H1 (cell line): Measurements from ENCODE around the gene GRK7.

ENCODE experiments used
- CHD1 ChIP-seq: IDR thresholded peaks from 2 replicates; pipeline ENCODE4 v1.6.1; 2012; ENCODE audit warnings: low read depth, low read length, improper control_type of control experiment
- EGR1 ChIP-seq: IDR thresholded peaks from 2 replicates; pipeline ENCODE4 v1.6.1; 2011; ENCODE audit warnings: low read depth, low read length, borderline replicate concordance
- EP300 ChIP-seq, 2 experiments: IDR thresholded peaks; 1 replicate in 1 of 2; 2 replicates in 1 of 2; pipeline ENCODE4 v1.6.1; 2011 to 2012; ENCODE audit warnings: low read depth in 2 of 2, low read length in 2 of 2, mild to moderate bottlenecking in 2 of 2, borderline replicate concordance in 1 of 2, inconsistent platforms in 1 of 2, moderate library complexity in 1 of 2
- EZH2 ChIP-seq: fragments of 200-600 bp; sonication (generic); IDR thresholded peaks from 2 replicates; pipeline ENCODE4 v1.7.1; 2012; ENCODE audit warnings: low read depth, mild to moderate bottlenecking, moderate library complexity, low read length, inconsistent platforms; ENCODE audit not compliant: severe bottlenecking
- GTF2F1 ChIP-seq: IDR thresholded peaks from 2 replicates; pipeline ENCODE4 v1.6.1; 2012; ENCODE audit warnings: low read depth, low read length, improper control_type of control experiment, borderline replicate concordance
- PHF8 ChIP-seq: fragments of 200-600 bp; sonication (generic); conservative IDR thresholded peaks from 2 replicates; pipeline ENCODE4 v1.7.1; 2012; ENCODE audit warnings: low read depth, mild to moderate bottlenecking, inconsistent platforms, low read length, moderate library complexity
- RAD21 ChIP-seq, 2 experiments: IDR thresholded peaks in 1 of 2; conservative IDR thresholded peaks in 1 of 2; 2 replicates each; pipeline ENCODE4 v1.6.1; 2011; ENCODE audit warnings: low read depth in 2 of 2, low read length in 2 of 2, improper control_type of control experiment in 1 of 2, inconsistent platforms in 1 of 2, mild to moderate bottlenecking in 1 of 2, moderate library complexity in 1 of 2
- RBBP5 ChIP-seq: IDR thresholded peaks from 2 replicates; pipeline ENCODE4 v1.7.1; 2012; ENCODE audit warnings: low read depth, mild to moderate bottlenecking, inconsistent platforms, low read length, moderate library complexity, borderline replicate concordance
- SIX5 ChIP-seq: IDR thresholded peaks from 2 replicates; pipeline ENCODE4 v1.6.1; 2011; ENCODE audit warnings: mild to moderate bottlenecking, low read depth, low read length
- USF2 ChIP-seq: IDR thresholded peaks from 2 replicates; pipeline ENCODE4 v1.6.1; 2011; ENCODE audit warnings: low read length, improper control_type of control experiment
- TF ChIP-seq, protein P1 (sequence below), 3 experiments: IDR thresholded peaks; 1 replicate in 2 of 3; 2 replicates in 1 of 3; pipeline versions ENCODE4 v1.5.1 to v1.6.1; 2011; ENCODE audit warnings: low read length in 3 of 3, mild to moderate bottlenecking in 3 of 3, inconsistent platforms in 2 of 3, low read depth in 1 of 3, moderate library complexity in 1 of 3; ENCODE audit not compliant: insufficient read depth in 1 of 3; ENCODE audit errors: control extremely low read depth in 1 of 3

- TF ChIP-seq RBBP5 = no peak
- TF ChIP-seq CHD1 = no peak
- TF ChIP-seq, protein P1, sequence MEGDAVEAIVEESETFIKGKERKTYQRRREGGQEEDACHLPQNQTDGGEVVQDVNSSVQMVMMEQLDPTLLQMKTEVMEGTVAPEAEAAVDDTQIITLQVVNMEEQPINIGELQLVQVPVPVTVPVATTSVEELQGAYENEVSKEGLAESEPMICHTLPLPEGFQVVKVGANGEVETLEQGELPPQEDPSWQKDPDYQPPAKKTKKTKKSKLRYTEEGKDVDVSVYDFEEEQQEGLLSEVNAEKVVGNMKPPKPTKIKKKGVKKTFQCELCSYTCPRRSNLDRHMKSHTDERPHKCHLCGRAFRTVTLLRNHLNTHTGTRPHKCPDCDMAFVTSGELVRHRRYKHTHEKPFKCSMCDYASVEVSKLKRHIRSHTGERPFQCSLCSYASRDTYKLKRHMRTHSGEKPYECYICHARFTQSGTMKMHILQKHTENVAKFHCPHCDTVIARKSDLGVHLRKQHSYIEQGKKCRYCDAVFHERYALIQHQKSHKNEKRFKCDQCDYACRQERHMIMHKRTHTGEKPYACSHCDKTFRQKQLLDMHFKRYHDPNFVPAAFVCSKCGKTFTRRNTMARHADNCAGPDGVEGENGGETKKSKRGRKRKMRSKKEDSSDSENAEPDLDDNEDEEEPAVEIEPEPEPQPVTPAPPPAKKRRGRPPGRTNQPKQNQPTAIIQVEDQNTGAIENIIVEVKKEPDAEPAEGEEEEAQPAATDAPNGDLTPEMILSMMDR (IDR thresholded peaks at IDR 0.05; ENCODE audit: control extremely low read depth in 1 of 3, insufficient read depth in 1 of 3, low read depth in 1 of 3, low read length in 3 of 3) = no peak
- TF ChIP-seq EGR1 = no peak
- no peak for TF ChIP-seq EZH2
- no peak for TF ChIP-seq SIX5
- no peak for TF ChIP-seq RAD21 (IDR thresholded peaks at IDR 0.05 in 1 of 2, conservative IDR thresholded peaks at IDR 0.05 in 1 of 2; ENCODE audit: low read depth in 2 of 2, low read length in 2 of 2)
- TF ChIP-seq EP300 (IDR thresholded peaks at IDR 0.05; ENCODE audit: borderline replicate concordance in 1 of 2, low read depth in 2 of 2, low read length in 2 of 2) = no peak
- no peak for TF ChIP-seq PHF8
- no peak for TF ChIP-seq USF2
- TF ChIP-seq GTF2F1 = no peak
Measured at GRCh38 chr3:141777957-141778813, 15.0 kb downstream of the GRK7 start.
